HG03457 (cell line): Measurements from ENCODE around the gene SOX18.

Experiments
- ATAC-seq: cut with Tn5 transposase; IDR thresholded peaks from one replicate; pipeline ENCODE4 v1.9.1; 2021; ENCODE audit warnings: moderate number of reproducible peaks; ENCODE audit not compliant: unreplicated experiment

Gene SOX18

GRCh38 chr20:64039293-64040160 is 9.9 kb downstream of the SOX18 start:
- no peak for ATAC-seq

- ATAC-seq = no peak
These were observed 10.7 kb downstream of the SOX18 start for GRCh38 chr20:64038565-64039292.

GRCh38 chr20:64038224-64038564 is 11.2 kb downstream of the SOX18 start:
- ATAC-seq = no peak

DNA sequence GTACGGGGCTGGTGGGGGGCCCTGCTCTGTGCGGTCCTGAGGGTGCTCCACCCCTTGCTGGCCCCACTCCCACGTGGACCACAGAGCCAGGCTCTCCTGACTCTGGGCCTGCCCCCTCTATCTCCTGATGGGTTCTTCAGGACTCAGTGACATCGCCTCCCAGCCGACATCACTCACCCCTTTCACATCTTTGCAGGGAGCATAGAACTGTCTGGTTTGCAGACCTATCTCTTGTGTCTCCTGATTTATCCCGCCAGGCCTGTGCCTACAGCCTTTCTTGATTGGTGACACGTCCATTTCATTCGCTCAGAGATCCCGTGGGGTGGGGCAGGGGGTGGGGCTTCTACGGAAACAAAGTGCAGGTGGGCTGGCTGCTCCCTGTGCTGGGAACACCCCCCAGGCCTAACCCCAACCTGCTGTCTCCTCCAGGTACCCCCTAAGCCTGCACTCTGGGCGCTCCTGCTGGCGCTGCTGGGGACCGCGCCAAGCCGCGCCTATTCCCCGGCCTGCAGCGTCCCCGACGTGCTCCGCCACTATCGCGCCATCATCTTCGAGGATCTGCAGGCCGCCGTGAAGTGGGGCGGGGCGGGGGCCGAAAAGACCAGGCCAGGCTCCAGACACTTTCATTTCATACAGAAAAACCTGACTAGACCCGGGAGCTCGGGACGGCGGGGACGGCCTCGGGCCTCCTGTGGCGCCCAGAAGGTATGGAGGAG is 11.8 kb downstream of the SOX18 start:
- no peak for ATAC-seq

GRCh38 chr20:64037199-64037497 is 12.3 kb downstream of the SOX18 start:
- no peak for ATAC-seq

GRCh38 chr20:64036346-64037198 is 12.9 kb downstream of the SOX18 start:
- no peak for ATAC-seq

DNA sequence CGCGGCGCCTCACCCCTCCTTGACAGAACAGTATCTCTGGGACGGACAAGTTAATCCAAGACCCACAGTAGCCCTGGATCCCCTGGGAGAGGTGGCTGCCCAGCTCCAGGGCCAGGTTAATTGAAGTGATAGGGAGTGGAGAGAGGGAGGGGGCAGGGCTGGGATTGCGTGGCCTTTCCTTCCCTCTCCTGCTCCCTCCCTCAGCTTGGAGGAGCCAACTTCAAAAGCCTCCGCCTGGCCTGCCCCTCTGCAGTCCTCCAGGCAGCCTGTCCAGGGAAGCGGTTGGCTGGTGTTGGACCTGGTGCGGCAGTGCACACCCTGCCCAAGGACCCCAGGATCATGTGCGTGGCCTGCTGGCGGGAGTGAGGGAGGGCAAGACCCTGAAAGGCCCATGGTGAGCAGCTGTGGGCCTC is 13.5 kb downstream of the SOX18 start, which contains the start of gene C20orf204:
Gene C20orf204, plus strand, starts transcription at position 250 of the 413 bp plus-strand sequence. Its CDS starts 142 bp downstream, at position 392.
- ATAC-seq = no peak

GRCh38 chr20:64035066-64035932 is 14.1 kb downstream of the SOX18 start:
- no peak for ATAC-seq

DNA sequence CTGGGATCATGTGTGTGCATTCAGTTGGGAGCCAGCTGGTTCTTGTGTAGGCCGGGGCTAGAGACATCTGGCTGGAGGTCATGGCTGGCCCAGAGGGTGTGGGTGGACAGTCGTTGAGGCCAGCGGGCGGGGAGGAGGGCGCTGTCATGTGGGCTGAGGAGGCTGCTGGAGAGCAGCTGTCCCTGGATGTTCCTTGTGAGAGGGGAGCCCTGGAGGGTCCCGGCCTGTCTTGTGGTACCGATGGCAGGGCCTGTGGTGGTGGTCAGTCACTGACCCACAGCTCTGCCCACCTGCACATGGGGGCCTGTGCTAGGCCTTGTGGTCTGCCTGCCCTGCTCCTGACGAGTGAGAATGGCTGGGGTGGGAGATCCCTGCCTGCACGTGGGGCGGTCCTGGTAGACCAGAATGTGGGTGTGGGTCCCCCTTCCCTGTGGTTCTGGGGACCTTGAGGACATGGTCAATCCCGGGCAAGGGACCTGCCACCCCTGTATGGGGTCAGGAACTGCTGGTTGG is 15.4 kb downstream of the SOX18 start:
- ATAC-seq = no peak

DNA sequence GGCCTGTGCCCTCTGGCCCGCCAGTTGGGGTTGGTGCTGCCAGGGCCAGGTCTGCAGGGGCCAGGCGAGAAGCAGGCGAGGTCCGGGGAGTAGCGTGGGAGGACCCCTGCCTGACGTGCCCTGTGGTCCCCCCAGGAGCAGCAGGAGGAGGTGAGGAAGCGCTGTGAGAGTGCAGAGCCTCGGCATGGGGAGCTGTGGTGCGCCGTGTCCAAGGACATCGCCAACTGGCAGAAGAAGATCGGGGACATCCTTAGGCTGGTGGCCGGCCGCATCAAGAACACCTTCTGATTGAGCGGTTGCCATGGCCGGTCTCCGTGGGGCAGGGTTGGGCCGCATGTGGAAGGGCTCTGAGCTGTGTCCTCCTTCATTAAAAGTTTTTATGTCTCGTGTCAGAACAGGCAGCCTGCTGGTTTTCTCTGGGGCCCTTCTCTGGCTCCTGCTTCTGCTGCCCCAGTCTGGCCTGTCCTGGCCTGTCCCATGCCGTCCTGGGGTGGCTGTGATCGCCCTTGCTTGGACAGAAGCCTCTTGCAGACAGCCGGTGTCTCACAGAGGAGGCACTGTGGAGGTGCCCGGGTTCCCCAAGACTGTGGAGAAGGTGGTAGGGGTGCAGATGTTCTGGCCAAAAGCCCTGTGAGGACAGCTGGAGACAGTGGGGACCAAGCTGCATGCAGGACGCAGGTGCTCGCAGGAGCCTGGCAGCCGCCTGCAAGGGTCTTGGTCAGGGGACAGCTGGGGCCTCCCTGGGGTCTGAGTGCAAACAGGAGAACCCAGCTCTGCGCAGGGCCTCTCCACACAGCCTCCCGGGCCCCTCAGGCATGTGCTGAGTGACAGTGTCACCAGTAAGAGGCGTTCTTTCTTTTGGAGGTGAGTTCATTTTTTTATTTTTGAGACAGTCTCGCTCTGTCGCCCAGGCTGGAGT is 16.5 kb downstream of the SOX18 start:
- no peak for ATAC-seq

DNA sequence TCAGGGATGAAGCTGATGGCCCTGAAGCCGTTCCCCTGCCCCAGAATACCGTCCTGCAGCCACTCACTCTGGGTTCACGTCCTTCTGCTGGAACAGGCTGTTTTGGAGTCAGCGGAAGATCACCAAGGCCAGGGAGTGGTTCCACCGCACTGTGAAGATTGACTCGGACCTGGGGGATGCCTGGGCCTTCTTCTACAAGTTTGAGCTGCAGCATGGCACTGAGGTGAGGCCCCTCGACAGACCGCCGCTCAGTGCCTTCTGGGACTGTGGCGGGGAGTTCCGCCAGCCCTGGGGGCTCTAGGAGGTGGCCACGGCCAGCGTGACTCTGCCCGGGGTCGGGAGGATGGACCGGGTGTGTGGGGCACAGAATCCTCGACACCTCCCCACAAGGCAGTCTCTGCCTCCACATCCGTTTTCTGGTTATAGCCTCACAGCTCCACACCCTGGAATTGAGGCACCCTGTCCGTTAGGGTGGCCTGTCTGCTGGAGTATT is 17.6 kb downstream of the SOX18 start:
- no peak for ATAC-seq

- no peak for ATAC-seq
These were observed 18.9 kb downstream of the SOX18 start for GRCh38 chr20:64030371-64031134.

DNA sequence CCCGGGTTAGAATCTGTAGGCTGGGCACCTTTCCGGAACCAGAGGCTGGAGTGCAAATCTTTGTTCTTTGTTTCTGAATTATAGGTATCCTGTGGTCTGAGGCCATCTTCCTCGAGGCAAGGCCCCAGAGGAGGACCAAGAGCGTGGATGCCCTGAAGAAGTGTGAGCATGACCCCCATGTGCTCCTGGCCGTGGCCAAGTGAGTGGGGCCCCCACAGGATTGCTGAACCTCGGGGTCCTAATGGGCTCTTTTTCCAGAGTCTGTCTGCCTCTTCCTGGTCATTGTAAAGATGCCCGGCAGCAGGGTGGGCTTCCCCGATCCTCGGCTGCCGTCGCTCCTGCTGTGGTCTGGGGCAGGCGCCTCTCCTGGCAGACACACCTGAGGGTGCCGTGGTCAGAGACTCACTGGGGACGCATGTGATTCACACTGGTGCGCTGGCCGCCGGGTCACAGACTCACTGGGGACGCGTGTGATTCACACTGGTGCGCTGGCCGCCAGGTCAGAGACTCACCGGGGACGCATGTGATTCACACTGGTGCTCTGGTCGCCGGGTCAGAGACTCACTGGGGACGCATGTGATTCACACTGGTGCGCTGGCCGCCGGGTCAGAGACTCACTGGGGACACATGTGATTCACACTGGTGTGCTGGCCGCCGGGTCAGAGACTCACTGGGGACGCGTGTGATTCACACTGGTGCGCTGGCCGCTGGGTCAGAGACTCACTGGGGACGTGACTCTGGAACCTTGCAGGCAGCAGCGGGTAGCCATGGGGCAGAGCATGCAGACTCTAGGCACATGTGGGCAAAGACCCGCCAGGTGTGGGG is 19.9 kb downstream of the SOX18 start:
- ATAC-seq = no peak

- ATAC-seq = no peak
These were observed 21.3 kb downstream of the SOX18 start for GRCh38 chr20:64027981-64028685.

- no peak for ATAC-seq
These were observed 23.5 kb downstream of the SOX18 start for GRCh38 chr20:64025826-64026412.
